HuH-7.5 (cell line): ENCODE measurements around the gene NADSYN1.
"Not testable (repeated sequence)": the region's sequence is repeated elsewhere in the genome, so short reads cannot be mapped to it uniquely, and the experiment has no call there.

Experiments used
- DNase-seq: peaks from one replicate; pipeline ENCODE4 v3.0.0; 2011; ENCODE audit warnings: low spot score

Gene NADSYN1

DNA sequence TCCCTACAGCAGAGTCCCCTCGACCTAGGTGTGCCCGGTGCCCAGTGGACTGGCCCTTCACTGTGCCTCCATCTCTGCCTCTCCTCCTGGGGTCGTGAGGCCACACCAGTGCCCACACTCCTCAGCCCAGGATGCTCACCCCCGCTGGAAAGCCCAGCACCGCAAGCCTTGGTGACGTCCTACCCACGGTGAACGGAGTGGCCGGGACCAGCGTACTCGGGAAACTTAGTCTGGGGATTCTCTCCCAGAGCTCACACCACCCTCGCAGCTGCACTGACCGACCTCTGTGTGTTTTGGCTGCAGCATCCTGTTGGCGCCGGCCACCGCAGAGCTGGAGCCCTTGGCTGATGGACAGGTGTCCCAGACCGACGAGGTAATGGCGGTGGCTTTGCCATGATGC, 38.5 kb downstream of the NADSYN1 start:
- no peak for DNase-seq

DNA sequence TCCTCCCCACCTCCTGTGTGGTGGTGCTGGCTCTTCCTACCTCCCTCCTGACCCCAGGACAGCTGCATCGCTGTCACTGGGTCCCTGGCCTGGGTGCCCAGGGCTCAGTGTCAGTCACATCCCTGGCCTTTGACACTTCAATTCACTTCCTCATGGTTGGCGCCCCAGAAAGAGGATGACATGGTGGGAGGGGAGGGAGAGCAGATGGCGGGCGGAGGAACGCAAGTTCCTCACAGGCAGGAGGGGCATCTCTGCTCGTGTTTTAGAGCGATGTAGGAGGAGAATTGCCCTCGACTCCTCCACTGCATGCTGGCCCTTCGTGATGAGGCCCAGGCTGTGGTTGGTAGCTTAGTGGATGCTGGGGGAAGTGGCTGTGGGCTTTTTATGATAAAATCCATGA, 38.9 kb downstream of the NADSYN1 start:
- no peak for DNase-seq

DNA sequence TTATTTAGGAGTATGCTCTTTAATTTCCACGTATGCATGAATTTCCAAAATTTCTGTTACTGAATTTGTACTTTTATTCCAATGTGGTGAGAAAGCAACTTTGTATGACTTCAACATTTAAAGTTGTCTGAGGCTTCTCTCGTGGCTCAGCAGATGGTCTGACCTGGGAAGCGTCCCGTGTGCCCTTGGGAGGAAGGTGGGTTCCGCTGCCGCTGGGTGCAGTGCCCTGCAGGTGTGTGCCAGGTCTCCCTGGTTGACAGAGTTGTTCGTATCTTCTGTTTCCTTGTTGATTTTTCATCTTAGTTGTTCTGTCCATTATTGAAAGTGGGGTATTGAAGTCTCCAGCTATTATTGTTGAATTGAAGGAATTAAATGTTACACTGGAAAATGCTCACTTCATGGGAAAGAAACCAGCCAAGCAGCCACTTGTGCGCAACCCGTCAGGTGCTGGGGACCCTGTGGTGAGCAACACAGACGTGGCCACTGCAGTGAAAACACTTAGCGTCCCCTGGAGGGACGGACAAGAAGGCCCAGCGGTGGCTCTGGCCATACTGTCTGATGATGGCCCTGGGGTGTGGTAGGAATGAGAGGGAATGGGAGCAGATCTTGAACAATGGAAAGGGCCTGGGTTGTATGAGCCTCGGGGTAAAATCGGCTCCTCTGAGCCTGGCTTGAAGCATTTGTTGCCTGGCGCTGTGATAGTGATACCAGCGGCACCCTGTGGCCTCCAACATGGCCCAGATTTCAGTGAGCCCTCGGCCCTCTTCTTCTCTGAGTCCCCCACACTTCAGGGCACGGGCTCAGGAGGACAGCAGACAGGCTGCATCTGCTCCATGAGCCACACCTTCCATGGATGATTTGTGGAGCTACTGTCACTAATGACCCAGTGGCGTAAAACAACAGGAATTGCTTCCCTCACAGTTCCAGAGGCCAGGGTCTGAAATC, 42.6 kb downstream of the NADSYN1 start:
- DNase-seq, result no peak

DNA sequence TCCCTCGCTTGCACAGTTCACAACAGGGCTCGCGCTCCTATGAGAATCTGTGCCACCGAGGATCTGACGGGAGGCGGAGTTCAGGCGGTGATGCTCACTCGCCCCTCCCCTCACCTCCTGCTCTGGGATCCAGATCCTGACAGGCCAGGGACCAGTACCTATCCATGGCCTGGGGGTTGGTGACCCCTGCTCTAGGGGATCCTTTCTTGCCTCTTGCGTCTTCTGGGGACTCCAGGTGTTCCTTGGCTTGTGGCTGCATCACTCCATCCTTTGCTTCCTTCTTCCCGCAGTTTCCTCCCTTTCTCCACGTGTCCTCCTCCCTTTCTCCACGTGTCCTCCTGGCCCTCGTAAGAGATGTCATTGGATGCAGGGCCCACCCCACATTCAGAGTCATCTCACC, 43.4 kb downstream of the NADSYN1 start:
- DNase-seq, result no peak

DNA sequence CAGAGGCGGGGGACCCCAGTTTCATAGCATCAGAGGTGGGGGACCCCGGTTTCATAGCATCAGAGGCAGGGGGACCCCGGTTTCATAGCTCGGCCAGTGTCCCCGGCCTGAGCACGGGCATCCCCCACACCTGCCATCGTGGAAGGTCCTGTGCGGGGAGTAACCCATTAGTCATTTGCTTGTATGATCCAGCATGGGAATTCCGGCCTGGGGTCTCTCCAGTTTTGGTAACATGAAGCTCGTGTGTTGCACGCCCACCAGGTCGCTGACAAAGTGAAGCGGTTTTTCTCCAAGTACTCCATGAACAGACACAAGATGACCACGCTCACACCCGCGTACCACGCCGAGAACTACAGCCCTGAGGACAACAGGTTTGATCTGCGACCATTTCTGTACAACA, 45.1 kb downstream of the NADSYN1 start:
- DNase-seq, result no peak

DNA sequence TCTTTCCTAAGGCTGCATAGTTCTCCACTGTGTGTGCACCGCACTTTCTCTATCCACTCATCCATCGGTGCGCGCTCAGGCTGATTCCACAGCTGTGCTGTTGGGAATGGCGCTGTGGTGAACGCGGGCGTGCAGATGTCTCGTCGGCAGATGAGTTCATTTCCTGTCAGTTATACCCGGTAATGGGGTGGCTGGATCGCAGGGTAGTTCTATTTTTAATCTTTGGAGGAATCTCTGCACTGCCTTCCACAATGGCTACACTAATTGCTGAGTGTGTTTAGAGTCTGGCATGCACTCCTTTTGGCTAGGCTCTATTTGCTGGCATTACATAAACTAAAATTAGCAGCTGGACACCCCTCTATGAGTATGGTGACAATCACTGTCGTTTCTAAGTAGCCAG, 46.1 kb downstream of the NADSYN1 start:
- DNase-seq, result no peak

DNA sequence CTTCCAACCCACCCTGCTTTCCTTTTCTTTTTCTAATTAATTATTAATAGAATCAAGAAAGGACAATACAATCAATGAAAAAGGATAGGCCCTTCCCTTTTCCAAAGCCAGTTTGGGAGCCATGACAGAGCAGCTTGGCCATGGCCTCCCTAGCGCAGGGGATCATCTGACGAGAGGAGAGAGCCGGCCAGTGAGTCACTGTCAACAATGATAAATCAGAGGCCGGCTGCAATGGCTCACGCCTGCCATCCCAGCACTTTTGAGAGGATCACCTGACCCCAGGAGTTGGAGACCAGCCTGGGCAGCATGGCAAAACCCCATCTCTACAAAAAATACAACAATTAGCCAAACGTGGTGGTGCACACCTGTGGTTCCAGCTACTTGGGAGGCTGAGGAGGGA, 46.5 kb downstream of the NADSYN1 start:
- DNase-seq, result no peak

DNA sequence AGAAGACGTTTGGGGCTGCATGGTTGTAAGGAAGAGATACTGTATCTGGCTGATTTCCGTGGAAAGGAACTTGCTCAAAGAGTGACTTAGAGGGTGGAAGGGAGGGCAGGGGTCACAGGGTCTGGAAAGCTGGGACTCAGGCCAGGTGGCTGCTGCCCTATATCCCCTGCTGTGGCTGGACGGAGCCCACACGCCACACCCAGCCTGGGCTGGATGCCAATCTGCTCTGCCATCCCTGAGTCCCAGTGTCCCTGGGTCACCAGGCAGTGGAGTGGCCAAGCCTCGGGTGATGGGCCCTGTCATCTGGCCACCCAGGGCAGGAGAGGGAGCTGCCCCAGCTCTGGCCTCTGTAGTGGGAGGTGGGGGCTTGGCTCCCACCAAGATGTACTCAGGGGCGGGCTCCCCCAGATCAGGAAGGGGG, 47.6 kb downstream of the NADSYN1 start:
- DNase-seq, result no peak

DNA sequence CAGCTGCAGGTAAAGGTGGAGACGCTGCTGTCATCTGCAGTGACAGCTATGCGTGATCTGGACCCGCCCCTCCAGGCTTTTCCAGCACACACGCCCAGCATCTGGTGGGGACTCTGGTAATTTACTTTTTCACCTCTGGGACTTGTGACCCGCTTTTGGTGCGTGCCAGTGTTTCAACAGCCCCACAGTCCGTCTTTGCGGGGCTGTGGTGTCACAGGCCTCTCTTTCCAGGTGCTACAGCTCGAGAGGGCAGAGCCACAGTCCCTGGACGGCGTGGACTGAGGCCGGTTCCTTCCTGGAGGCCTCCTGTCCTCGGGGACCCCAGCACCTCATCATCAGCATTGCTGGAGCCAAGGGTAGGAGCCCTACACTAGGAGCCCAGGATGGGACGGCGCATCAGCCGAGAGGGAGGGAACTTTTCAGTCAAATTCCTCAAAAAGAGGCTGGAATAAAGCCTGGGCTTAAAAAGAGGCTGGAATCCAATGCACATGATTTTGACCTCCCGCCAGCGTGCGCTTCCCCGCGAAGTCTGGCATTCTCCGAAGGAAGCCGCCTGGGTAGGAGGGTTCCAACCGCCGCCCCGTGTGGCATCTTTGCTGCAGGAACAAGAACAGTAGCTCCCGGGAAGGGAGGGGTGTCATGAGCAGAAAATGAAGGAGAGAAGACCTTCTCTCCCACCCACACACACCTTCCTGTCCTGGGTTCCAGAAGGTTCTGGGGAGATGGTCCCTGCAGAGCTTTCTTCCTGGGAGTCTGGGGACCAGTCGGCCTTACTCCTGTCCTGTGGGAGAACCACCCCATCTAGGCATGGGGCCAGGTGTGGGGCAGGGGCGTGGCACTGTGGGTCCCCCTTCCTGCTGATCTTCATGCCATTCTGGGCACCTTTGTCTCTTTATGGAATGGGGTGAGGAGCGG, 48.3 kb downstream of the NADSYN1 start:
- no peak for DNase-seq

DNA sequence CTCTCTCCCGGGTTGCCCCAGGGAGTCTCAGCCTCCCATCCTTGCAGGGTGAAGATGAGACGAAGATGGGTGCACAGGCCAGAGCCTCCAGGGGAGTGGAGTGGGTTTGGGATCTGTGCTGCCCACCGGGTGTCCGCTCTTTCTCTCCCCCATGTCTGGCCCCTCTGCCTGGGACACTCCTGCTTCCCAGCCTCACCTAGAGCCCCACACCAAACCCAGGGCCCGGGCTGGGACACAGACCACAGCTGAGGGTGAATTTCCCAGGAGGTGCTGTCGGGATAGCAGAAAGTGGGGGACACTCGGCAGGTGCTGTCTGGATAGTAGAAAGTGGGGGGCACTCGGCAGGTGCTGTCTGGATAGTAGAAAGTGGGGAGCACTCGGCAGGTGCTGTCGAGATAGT, 49.0 kb downstream of the NADSYN1 start:
- DNase-seq, result no peak

DNA sequence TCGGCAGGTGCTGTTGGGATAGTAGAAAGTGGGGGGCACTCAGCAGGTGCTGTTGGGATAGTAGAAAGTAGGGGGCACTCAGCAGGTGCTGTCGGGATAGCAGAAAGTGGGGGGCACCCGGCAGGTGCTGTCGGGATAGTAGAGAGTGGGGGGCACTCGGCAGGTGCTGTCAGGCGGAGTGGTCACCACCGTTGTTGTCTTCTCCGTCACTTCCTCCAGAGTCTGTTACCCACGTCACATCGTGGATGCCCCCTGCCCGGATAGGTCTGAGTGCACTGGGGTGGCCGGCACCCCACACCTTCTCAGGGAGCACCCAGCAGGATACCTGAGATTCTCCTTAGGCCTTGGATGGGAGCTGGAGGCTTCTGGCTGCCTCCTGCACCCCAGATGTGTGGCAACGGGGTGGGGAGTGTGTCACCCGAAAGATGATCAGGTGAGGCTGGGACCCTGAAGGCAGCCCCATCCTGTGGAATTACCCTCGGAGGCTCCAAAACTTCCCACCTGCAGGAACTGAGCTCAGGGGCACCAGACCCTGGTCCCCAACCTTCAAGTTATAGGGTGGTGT, 50.0 kb downstream of the NADSYN1 start:
- no peak for DNase-seq

DNA sequence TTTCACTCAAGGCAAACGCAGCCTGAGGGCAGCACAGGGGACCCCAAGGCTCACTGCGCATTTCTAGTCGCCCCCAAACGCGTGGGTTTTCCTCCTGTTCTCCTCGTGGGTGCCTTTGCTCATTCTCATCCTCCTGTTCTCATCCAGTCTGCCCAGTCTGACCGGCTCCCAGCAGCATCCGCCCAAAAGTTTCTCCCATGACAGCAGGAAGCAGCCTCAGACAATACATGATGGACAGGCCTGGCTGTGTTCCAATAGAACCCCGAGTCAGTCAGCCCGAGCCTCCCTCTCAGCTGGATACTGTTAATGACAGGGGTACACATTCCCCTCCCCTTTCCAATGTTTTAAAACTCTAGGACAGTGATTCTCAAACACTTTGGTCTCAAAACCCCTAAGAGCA, 51.5 kb downstream of the NADSYN1 start:
- DNase-seq, result no peak

DNA sequence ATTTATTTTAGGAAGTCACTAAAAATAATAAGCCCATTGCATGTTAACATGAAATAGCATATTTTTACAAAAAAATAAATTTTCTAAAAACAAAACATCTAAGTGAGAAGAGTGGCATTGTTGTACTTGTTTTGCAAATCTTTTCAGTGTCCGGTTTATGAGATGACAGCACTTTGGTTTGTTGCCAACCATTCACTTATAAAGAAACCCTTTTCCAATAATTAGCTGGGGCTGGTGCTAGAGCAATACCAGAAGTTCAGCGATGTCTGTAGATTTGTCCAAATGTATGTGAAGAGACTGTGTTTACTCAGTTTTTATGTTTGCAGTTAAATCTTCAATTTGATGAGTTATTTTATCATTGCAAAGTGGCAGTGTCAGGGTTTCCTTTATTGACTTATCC, 52.0 kb downstream of the NADSYN1 start:
- DNase-seq, result no peak

DNA sequence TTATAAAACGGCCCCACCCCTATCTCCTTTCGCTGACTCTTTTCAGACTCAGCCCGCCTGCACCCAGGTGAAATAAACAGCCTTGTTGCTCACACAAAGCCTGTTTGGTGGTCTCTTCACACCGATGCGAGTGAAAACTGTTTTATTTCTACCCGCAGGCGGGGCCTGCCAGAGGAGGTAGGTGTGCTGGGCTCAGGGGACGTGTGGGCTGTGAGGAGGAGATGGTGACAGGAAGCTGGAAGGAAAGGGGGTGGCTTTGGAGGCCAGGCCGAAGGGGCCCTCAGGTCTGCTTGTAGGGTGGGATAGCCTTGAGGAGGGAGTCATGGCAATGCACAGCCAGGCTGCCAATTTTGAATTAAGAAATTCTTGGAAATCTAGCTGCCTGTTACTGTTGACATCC, 52.8 kb downstream of the NADSYN1 start:
- DNase-seq, result no peak

DNA sequence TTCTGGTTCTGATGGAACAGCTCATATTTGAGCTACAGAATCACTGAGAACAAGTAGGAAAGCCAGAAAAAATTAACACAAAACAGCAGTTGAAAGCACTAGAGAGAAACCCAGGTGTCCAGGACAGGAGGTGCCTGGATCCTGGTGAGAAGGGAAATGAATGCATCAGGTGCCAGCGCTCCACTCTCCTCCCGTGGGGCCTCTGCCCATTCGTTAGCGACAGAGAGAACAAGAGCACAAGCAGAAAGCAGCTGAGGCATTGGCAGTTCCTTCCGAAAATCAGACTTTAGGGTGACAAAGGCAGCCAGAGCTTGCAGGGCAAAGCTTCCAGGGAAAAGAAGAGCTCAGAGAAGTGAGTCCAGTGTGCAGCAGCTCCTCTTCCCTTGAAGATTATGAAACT, 54.1 kb downstream of the NADSYN1 start:
- DNase-seq, result no peak

DNA sequence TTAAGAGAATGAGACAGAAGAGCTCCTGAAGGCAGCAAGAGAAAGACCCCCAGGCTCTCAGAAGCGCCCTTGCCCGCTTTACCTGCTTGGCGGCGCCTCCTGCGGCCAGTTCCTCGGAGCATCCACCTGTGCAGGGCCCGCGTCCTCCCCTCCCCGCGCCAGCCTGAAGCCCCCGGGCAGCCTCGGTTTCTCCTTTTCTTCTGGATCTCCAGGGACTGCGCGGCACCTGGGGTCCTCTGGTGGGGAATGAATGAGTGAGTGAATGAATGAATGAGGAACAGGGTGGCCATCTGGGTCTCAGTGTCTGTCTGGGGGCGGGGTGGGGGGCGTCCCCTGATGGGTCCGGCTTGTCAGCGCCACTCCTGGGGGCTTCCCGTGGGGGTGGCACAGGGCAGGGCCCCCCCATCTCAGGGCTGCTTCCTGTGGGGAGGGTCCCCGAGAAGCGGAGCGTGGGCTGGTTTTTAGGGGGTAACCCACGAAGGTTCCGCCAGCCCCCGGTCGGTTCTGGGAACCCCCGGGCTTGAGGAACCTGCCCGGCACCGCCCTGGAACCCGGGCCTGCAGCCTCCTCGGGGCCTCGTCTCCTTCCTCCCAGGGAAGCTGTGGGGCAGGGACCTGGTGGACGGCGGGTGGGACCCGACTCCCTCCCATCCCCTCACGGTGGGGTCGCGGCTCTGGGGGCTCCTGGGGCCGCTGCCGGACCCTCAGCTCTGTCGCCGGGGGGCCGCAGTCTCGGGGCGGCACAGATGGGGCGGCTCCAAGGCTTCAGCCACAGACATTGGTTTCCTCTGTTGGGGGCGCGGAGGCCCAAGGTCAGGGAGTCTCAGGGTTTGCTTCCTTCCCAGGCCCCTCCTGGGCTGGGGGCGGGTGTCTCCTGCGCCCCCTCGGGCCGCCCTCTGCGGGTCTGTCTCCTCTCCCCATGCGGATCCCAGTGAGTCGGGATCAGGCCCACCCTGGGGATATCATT, 65.8 kb downstream of the NADSYN1 start:
- DNase-seq, result no peak

DNA sequence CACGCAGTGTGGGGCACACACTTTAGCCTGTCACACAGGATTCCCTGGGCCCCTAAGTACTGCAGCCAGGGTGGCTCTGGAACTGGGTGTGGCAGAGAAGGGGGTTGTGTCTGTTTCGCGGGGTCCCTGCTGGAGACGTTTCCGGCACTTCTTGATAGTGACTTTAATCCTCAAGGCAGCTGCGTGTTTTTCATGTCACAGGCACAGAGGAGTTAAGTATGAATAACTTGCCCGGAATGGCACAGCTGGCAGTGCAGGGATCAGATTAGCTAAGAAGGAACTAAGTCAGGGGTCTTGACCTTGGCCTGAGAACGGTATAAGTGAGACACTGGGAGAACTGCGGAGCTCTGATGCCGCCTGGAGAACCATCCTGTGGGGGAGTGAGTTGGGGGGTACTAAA, 66.5 kb downstream of the NADSYN1 start:
- DNase-seq, result no peak

DNA sequence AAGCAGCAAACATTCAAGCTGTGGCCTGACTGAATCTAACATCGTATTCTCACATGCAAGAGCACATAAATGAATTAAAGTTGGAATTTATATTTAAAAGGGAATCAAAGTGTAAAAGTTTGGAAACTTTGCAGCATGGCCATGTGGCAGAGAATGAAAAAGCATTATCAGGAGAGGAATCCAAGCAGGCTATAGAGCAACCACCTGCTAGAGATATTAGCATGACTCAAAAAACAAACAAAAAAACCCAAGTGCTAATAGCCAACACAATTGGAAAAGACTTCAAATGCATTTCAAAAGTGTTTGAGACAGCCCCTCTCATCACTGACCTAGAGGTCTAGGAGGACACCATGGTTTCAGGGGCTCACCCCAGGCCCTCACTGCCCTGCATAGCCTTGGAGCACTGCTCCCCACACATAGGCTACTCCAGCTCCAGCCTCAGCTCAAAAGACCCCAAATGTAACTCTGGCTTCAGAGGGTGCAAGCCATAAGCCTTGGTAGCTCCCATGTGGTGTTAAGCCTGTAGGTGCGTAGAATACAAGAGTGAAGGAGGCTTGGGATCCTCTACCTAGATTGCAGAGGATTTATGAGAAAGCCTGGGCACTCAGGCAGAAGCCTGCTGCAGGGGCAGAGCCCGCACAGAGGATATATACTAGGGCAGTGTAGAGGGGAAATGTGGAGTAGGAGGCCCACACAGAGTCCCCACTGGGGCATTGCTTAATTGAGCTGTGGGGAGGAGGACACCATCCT, 72.4 kb downstream of the NADSYN1 start:
- DNase-seq, result no peak

DNA sequence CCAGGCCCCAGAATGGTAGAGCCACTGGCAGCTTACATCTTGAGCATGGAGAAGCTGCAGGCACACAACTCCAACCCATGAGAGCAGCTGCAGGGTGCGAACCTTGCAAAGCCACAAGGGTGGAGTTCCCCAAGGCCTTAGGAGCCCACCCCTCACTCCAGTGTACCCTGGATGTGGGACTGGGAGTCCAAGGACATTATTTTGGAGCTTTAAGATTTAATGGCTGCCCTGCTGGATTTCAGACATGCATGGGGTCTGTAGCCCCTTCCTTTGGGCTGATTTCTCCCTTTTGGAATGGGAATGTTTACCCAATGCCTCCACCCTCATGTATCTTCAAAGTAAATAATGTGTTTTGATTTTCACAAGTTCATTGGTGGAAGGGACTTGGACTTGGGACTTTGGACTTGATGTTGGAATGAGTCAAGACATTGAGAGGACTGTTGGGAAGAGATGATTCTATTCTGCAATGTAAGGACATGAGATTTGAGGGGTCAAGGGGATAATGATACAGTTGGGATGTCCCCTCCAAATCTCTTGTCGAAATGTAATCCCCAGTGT, 73.0 kb downstream of the NADSYN1 start:
- DNase-seq, result no peak

DNA sequence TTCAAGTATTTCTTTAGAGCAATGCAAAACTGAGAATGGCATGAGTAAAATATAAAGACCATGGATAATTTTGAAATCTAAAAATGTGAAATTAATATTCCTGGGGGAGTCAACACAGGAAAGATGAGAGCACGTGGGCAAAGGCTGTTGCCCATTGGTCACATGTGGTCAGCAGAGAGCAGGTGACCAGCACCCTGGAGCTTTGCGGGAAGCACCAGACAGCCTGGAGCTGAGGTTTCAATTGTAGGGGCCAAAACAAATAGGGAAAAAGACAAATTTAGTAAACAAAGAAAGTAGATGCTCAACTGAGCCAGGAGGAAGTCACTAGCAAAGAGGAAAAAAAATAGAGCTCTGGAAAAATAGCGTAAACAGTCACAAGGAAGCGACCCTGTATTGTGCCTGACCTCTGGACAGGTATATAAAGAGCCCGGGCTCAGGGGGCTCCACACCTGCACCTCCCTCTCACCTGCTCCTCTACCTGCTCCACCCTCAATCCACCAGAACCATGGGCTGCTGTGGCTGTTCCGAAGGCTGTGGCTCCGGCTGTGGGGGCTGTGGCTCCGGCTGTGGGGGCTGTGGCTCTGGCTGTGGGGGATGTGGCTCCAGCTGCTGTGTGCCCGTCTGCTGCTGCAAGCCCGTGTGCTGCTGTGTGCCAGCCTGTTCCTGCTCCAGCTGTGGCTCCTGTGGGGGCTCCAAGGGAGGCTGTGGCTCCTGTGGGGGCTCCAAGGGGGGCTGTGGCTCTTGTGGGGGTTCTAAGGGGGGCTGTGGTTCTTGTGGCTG, 74.0 kb downstream of the NADSYN1 start, which contains the start of gene KRTAP5-7:
KRTAP5-7 (plus strand) TSS at position 472 of the 780 bp plus-strand sequence; CDS start at position 506, 34 bp downstream.
- not testable (repeated sequence) for DNase-seq
